ENCODE results near the gene HECTD4.

The HECTD4 gene

GRCh38 chr12:112117685-112118084, 264.5 kb downstream of the HECTD4 start:
- peak overlapping the region; percentile 34 for H3K27ac ChIP-seq
- no peak for TF ChIP-seq CTCF (conservative IDR thresholded peaks at IDR 0.05)

GRCh38 chr12:112116232-112117060, 265.8 kb downstream of the HECTD4 start:
- no peak for TF ChIP-seq CTCF (conservative IDR thresholded peaks at IDR 0.05)
- H3K27ac ChIP-seq, result peak overlapping the region; percentile 34; the same call in 1 of the 2 replicates

- H3K27ac ChIP-seq, result no peak overlapping the region
- TF ChIP-seq CTCF (conservative IDR thresholded peaks at IDR 0.05), result no peak
These were observed 266.8 kb downstream of the HECTD4 start for GRCh38 chr12:112115259-112116045.

- H3K27ac ChIP-seq, result no peak overlapping the region
- no peak for TF ChIP-seq CTCF (conservative IDR thresholded peaks at IDR 0.05)
These were observed 269.7 kb downstream of the HECTD4 start for GRCh38 chr12:112112409-112113133.

- H3K27ac ChIP-seq, result no peak overlapping the region
- no peak; the same call in 1 of the 2 replicates for TF ChIP-seq CTCF (conservative IDR thresholded peaks at IDR 0.05)
These were observed 270.3 kb downstream of the HECTD4 start for GRCh38 chr12:112111931-112112330.

- H3K27ac ChIP-seq, result peak overlapping the region; percentile 94; the same call in 1 of the 2 replicates
These were observed 271.2 kb downstream of the HECTD4 start for GRCh38 chr12:112110787-112111662.
